GM12892 (cell line): Measurements from ENCODE around the gene DSE.

Source experiments
- POLR2A ChIP-seq: IDR thresholded peaks from 2 replicates; pipeline ENCODE4 v1.6.1; 2011; ENCODE audit warnings: low read depth, low read length, control low read depth
- POLR2AphosphoS5 ChIP-seq: IDR thresholded peaks from 2 replicates; pipeline ENCODE4 v1.6.1; 2011; ENCODE audit warnings: low read depth, low read length, control low read depth
- TAF1 ChIP-seq: IDR thresholded peaks from 2 replicates; pipeline ENCODE4 v1.6.1; 2011; ENCODE audit warnings: low read depth, mild to moderate bottlenecking, control low read depth, low read length, borderline replicate concordance

DNA sequence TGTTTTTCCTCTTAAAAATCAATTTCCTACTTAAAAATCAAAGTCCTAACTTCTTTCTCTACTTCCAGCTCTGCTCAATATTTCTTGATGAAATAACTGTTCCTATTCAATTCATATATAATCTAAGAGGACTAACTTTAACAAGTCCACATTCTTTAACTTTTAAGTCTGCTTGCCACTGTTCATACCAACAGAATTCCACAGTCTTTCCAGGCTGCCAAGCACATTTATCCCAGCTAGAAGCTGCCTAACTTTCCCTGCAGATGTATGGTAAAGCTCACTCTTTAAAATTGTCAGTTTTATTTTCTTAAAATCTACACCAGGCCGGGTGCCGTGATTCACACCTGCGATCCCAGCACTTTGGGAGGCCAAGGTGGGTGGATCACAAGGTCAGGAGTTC, 102.0 kb downstream of the DSE start:
- TF ChIP-seq POLR2AphosphoS5 (no peak), TAF1 (no peak), POLR2A (no peak)
